VCaP (cell line): ENCODE results near the gene OR51T1.

Experiments
- H3K27ac ChIP-seq: fragments of 450-650 bp; 2 replicates; pipeline ENCODE4 v1.5.1; 2017
- TF ChIP-seq, protein P1 (sequence below): fragments of 450-650 bp; conservative IDR thresholded peaks from 2 replicates; pipeline ENCODE4 v1.5.1; 2017; ENCODE audit warnings: mild to moderate bottlenecking, moderate library complexity

The OR51T1 gene

DNA sequence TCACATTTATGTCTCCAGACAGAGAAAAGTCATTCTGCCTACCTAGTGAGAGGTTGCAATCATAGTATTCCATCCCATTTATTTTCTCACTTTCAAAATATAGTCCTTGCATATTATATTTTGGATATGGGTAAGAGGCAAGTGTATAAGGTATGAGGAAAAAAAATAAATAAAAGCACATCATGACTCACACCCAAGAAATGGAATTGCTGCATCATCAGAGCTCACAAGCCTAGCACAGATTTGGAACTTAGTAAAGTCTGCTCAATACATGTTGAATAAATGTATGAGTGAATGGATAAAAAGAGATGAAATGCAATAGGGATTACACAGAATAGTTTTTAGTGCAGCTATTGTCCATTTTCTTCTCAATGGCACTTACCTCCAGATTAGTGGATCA, 44.9 kb downstream of the OR51T1 start:
- no peak overlapping the region for H3K27ac ChIP-seq
- TF ChIP-seq, protein P1, sequence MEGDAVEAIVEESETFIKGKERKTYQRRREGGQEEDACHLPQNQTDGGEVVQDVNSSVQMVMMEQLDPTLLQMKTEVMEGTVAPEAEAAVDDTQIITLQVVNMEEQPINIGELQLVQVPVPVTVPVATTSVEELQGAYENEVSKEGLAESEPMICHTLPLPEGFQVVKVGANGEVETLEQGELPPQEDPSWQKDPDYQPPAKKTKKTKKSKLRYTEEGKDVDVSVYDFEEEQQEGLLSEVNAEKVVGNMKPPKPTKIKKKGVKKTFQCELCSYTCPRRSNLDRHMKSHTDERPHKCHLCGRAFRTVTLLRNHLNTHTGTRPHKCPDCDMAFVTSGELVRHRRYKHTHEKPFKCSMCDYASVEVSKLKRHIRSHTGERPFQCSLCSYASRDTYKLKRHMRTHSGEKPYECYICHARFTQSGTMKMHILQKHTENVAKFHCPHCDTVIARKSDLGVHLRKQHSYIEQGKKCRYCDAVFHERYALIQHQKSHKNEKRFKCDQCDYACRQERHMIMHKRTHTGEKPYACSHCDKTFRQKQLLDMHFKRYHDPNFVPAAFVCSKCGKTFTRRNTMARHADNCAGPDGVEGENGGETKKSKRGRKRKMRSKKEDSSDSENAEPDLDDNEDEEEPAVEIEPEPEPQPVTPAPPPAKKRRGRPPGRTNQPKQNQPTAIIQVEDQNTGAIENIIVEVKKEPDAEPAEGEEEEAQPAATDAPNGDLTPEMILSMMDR, result no peak
